AML-193 (cell line): ENCODE measurements around the gene U2SURP.
"Not testable (repeated sequence)": the region's sequence is repeated elsewhere in the genome, so short reads cannot be mapped to it uniquely, and the experiment has no call there.

Source experiments
- DNase-seq, 2 experiments: peaks; one replicate each; lab custom pipeline; 2025; lab: John Stamatoyannopoulos, UW

U2SURP gene

GRCh38 chr3:142976621-142977398 lies 24.6 kb upstream of the U2SURP start:
- DNase-seq: peak; percentile 89 to 90

GRCh38 chr3:142977399-142977728 lies 24.0 kb upstream of the U2SURP start:
- DNase-seq: no peak

- peak; percentile 52 to 55 for DNase-seq
Observed at GRCh38 chr3:142981108-142981507, 20.3 kb upstream of the U2SURP start.

GRCh38 chr3:142982038-142982773 lies 19.2 kb upstream of the U2SURP start:
- no peak for DNase-seq

GRCh38 chr3:142983318-142983717 lies 18.1 kb upstream of the U2SURP start:
- DNase-seq: no peak

- DNase-seq: no peak
Observed at GRCh38 chr3:142984255-142984654, 17.1 kb upstream of the U2SURP start.

- DNase-seq: peak; percentile 83 to 87
Observed at GRCh38 chr3:142987080-142987700, 14.2 kb upstream of the U2SURP start.

GRCh38 chr3:142987707-142988106 lies 13.7 kb upstream of the U2SURP start:
- no peak for DNase-seq

GRCh38 chr3:142988221-142988620 lies 13.1 kb upstream of the U2SURP start:
- not testable (repeated sequence) for DNase-seq

- DNase-seq: not testable (repeated sequence)
Observed at GRCh38 chr3:142988826-142989225, 12.5 kb upstream of the U2SURP start.

- no peak for DNase-seq
Observed at GRCh38 chr3:142990721-142991120, 10.6 kb upstream of the U2SURP start.

- no peak for DNase-seq
Observed at GRCh38 chr3:142992323-142992722, 9.0 kb upstream of the U2SURP start.

GRCh38 chr3:142993958-142994442 lies 7.4 kb upstream of the U2SURP start:
- peak; percentile 98 for DNase-seq

GRCh38 chr3:142997330-142997729 lies 4.0 kb upstream of the U2SURP start:
- DNase-seq: no peak

GRCh38 chr3:142998439-142998838 lies 2.9 kb upstream of the U2SURP start:
- DNase-seq: no peak

GRCh38 chr3:142999881-143000280 lies 1.5 kb upstream of the U2SURP start:
- peak in 1 of 2 experiments; percentile 21 for DNase-seq

GRCh38 chr3:143000528-143000927 lies 842 bp upstream of the U2SURP start:
- DNase-seq: no peak

- DNase-seq: peak; percentile 98 to 99
Observed at GRCh38 chr3:143001034-143001368, 369 bp upstream of the U2SURP start.

- peak; percentile 57 to 62 for DNase-seq
Observed at GRCh38 chr3:143002083-143002712, 828 bp downstream of the U2SURP start.

GRCh38 chr3:143002727-143003126 lies 1.4 kb downstream of the U2SURP start:
- DNase-seq: no peak

GRCh38 chr3:143004823-143005222 lies 3.5 kb downstream of the U2SURP start:
- no peak for DNase-seq

GRCh38 chr3:143010024-143010423 lies 8.7 kb downstream of the U2SURP start:
- DNase-seq: no peak
